Liver (tissue), 9 donors: ENCODE data around the gene GMDS. TPM values are rescaled to one million over a fixed set of nuclear protein-coding genes. Genes with fewer than 3 reads are reported as not detected.
A peak's percentile ranks its signal among the peaks of the same experiment; 100 is the strongest.

Source experiments
- DNase-seq: peaks from one replicate; pipeline ENCODE4 v3.0.0-alpha.2; 2017; ENCODE audit warnings: low spot score
- H3K27ac ChIP-seq, 2 donors: one replicate each; pipeline ENCODE4 v1.7.0; 2013; ENCODE audit warnings: inconsistent platforms in 2 of 2, low read length in 2 of 2, control low read depth in 1 of 2, low read depth in 1 of 2, mild to moderate bottlenecking in 1 of 2
- H3K27me3 ChIP-seq, 4 donors: one replicate each; pipeline versions ENCODE4 v1.6.1 to v1.7.0; 2013; ENCODE audit warnings: low read length in 3 of 4, inconsistent platforms in 1 of 4, mild to moderate bottlenecking in 1 of 4, moderate library complexity in 1 of 4; ENCODE audit not compliant: control insufficient read depth in 4 of 4, insufficient read depth in 4 of 4
- H3K36me3 ChIP-seq, 4 donors: one replicate each; pipeline versions ENCODE4 v1.6.1 to v1.7.0; 2013; ENCODE audit warnings: low read length in 3 of 4, mild to moderate bottlenecking in 3 of 4, low read depth in 1 of 4, moderate library complexity in 1 of 4; ENCODE audit not compliant: control insufficient read depth in 4 of 4, insufficient read depth in 3 of 4
- H3K4me1 ChIP-seq, 4 donors: one replicate each; pipeline versions ENCODE4 v1.6.1 to v1.7.0; 2013; ENCODE audit warnings: low read length in 3 of 4, mild to moderate bottlenecking in 3 of 4, moderate library complexity in 1 of 4; ENCODE audit not compliant: control insufficient read depth in 4 of 4, insufficient read depth in 4 of 4
- H3K4me3 ChIP-seq, 3 donors: one replicate each; pipeline versions ENCODE4 v1.6.1 to v1.7.0; 2013; ENCODE audit warnings: low read length in 3 of 3, control low read depth in 1 of 3, low read depth in 1 of 3, mild to moderate bottlenecking in 1 of 3
- H3K9ac ChIP-seq, 2 donors: one replicate each; pipeline ENCODE4 v1.7.0; 2013; ENCODE audit warnings: low read length in 2 of 2, mild to moderate bottlenecking in 2 of 2, moderate library complexity in 2 of 2, control low read depth in 1 of 2, low read depth in 1 of 2
- H3K9me3 ChIP-seq, 4 donors: one replicate each; pipeline versions ENCODE4 v1.6.1 to v1.7.0; 2013; ENCODE audit warnings: low read length in 3 of 4; ENCODE audit not compliant: control insufficient read depth in 4 of 4
- EGR1 ChIP-seq, 2 donors: IDR thresholded peaks; 2 replicates each; pipeline ENCODE4 v1.6.1; 2016 to 2018; ENCODE audit warnings: antibody characterized with exemption in 2 of 2, low read depth in 2 of 2
- FOXA1 ChIP-seq: IDR thresholded peaks from 2 replicates; pipeline ENCODE4 v1.6.1; 2016; ENCODE audit warnings: antibody characterized with exemption
- FOXA2 ChIP-seq: IDR thresholded peaks from 2 replicates; pipeline ENCODE4 v1.6.1; 2016; ENCODE audit warnings: antibody characterized with exemption
- HNF4A ChIP-seq, 2 donors: conservative IDR thresholded peaks; 2 replicates each; pipeline ENCODE4 v1.6.1; 2016; ENCODE audit warnings: antibody characterized with exemption in 2 of 2, mild to moderate bottlenecking in 2 of 2
- HNF4G ChIP-seq: IDR thresholded peaks from 2 replicates; pipeline ENCODE4 v1.6.1; 2016; ENCODE audit warnings: antibody characterized with exemption
- JUND ChIP-seq, 2 donors: IDR thresholded peaks; 2 replicates each; pipeline ENCODE4 v1.6.1; 2016; ENCODE audit warnings: antibody characterized with exemption in 2 of 2
- RAD21 ChIP-seq, 2 donors: IDR thresholded peaks; 2 replicates each; pipeline ENCODE4 v1.6.1; 2016; ENCODE audit warnings: antibody characterized with exemption in 2 of 2, mild to moderate bottlenecking in 2 of 2
- REST ChIP-seq: IDR thresholded peaks from 2 replicates; pipeline ENCODE4 v1.6.1; 2016; ENCODE audit warnings: antibody characterized with exemption, mild to moderate bottlenecking
- RXRA ChIP-seq, 2 donors: IDR thresholded peaks; 2 replicates each; pipeline ENCODE4 v1.6.1; 2017 to 2018; ENCODE audit warnings: antibody characterized with exemption in 2 of 2, mild to moderate bottlenecking in 1 of 2
- SP1 ChIP-seq: IDR thresholded peaks from 2 replicates; pipeline ENCODE4 v1.6.1; 2018; ENCODE audit warnings: antibody characterized with exemption, mild to moderate bottlenecking
- TAF1 ChIP-seq: conservative IDR thresholded peaks from 2 replicates; pipeline ENCODE4 v1.6.1; 2016; ENCODE audit warnings: antibody characterized with exemption, mild to moderate bottlenecking
- YY1 ChIP-seq: IDR thresholded peaks from 2 replicates; pipeline ENCODE4 v1.6.1; 2016; ENCODE audit warnings: antibody characterized with exemption, mild to moderate bottlenecking
- WGBS: extraction: QIAGEN DNeasy Blood & Tissue Kit; methylation state at CpG from one replicate; pipeline ENCODE4 v1.1.7; 2013; 5-methylcytosine and 5-hydroxymethylcytosine counted together
- polyA plus RNA-seq, 2 donors: library from polyadenylated mRNA; stranded (reverse) in 1 of 2; unstranded in 1 of 2; fragments of 200-250 nt in 1 of 2; fragments of >200 nt in 1 of 2; fragmentation: Nextera tagmentation in 1 of 2; extraction: Ambion mirVana in 1 of 2; gene quantifications; one replicate each; pipeline versions ENCODE4 v1.2.1 to v1.2.3, GENCODE V29; 2013 to 2015
- total RNA-seq, 2 donors: library from RNA; depleted of rRNA; stranded (reverse); fragments of >200 nt; gene quantifications; one replicate each; pipeline ENCODE4 v1.2.3, GENCODE V29; 2014
- donor health status: healthy.
- donor health status: healthy.
- donor health status: healthy.
- donor health status: healthy.
- donor health status: healthy.

GMDS gene
- total and polyA plus RNA-seq, 4 donors: 3.5 to 15.6 (median 13.0) TPM

- peaks cover 0 to 14% (median 6%) of the 10 kb centered on the region in 4 donors for H3K4me1 ChIP-seq
- DNase-seq: no peak
- H3K27ac ChIP-seq: peak overlapping the region; percentile 69 to 80
- no peak for TF ChIP-seq RXRA (IDR thresholded peaks at IDR 0.05)
- TF ChIP-seq JUND (IDR thresholded peaks at IDR 0.05): no peak
- no peak for TF ChIP-seq SP1
- TF ChIP-seq REST: no peak
- TF ChIP-seq TAF1: no peak
- no peak for TF ChIP-seq EGR1 (IDR thresholded peaks at IDR 0.05; ENCODE audit: low read depth in 2 of 2)
- TF ChIP-seq FOXA1: no peak
- peaks cover 0 to 4% (median 2%) of the 10 kb centered on the region in 4 donors for H3K9me3 ChIP-seq
- no peaks in the 10 kb centered on the region for H3K27me3 ChIP-seq
- whole genome bisulfite sequencing: 47% methylated on average over 3 of the region's 3 CpGs
- H3K9ac ChIP-seq: peak overlapping the region; percentile 10 to 24
- no peaks in the 10 kb centered on the region for H3K36me3 ChIP-seq
- peak overlapping the region in 1 of 3 donors; percentile 13 for H3K4me3 ChIP-seq
Measured at GRCh38 chr6:1832358-1832757, 413.0 kb downstream of the GMDS start.

- Histone ChIP-seq H3K4me3 (no peak overlapping the region), H3K4me1 (peaks cover 1 to 10% (median 5%) of the 10 kb centered on the region in 4 donors), H3K27ac (no peak overlapping the region), H3K9me3 (peaks cover 0 to 4% (median 2%) of the 10 kb centered on the region in 4 donors), H3K9ac (no peak overlapping the region), H3K27me3 (no peaks in the 10 kb centered on the region), H3K36me3 (no peaks in the 10 kb centered on the region)
- no peak for TF ChIP-seq FOXA1
- TF ChIP-seq REST: no peak
- no peak for TF ChIP-seq HNF4A (conservative IDR thresholded peaks at IDR 0.05)
- TF ChIP-seq YY1: no peak
- no peak for TF ChIP-seq RAD21 (IDR thresholded peaks at IDR 0.05)
- TF ChIP-seq HNF4G: no peak
- TF ChIP-seq FOXA2: no peak
- no peak for TF ChIP-seq SP1
- TF ChIP-seq TAF1: no peak
- DNase-seq: no peak
- WGBS: 95% methylated on average over 1 of the region's 1 CpG
Measured at GRCh38 chr6:1827984-1828793, 417.2 kb downstream of the GMDS start.
